ENCODE results near the gene WDCP.
"Not testable (repeated sequence)": the region's sequence is repeated elsewhere in the genome, so short reads cannot be mapped to it uniquely, and the experiment has no call there.

The WDCP gene

GRCh38 chr2:24058564-24059271 is 11.5 kb upstream of the WDCP start:
- FAIRE-seq: no peak

DNA sequence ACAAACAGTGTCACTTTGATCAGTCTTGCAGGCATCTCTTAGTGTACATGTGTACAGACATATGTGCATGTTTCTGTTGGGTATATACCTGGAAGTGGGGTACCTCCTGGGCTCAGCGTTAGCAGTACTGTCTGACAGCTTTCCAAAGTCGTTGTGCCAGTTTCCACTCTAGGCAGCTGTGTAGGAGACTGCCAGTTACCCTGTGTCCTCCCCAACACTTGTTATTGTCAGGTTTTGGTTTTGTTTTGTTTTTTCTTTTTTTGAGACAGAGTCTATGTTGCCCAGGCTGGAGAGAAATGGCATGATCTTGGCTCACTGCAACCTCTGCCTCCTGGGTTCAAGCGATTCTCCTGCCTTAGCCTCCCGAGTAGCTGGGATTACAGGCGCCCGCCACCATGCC is 8.6 kb upstream of the WDCP start:
- FAIRE-seq: no peak

GRCh38 chr2:24054366-24055010 is 7.3 kb upstream of the WDCP start:
- FAIRE-seq: no peak

DNA sequence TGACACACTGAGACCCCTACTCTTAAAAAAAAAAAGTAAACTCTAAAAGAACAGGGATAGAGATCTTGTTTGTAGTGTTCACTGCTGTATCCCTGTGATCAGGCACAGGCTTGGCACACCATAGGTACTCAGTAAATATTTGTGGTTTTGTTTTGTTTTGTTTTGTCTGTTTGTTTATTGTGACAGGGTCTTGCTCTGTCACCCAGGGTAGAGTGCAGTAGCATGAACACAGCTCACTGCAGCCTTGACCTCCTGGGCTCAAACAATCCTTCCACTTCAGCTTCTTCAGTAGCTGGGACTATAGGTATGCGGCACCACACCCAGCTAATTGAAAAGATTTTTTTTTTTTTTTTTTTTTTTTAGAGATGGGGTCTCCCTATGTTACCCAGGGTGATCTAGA is 5.8 kb upstream of the WDCP start:
- FAIRE-seq: no peak

- FAIRE-seq: no peak
These were observed 4.6 kb upstream of the WDCP start for GRCh38 chr2:24051833-24052232.

GRCh38 chr2:24050041-24050979 is 3.1 kb upstream of the WDCP start:
- FAIRE-seq: no peak

DNA sequence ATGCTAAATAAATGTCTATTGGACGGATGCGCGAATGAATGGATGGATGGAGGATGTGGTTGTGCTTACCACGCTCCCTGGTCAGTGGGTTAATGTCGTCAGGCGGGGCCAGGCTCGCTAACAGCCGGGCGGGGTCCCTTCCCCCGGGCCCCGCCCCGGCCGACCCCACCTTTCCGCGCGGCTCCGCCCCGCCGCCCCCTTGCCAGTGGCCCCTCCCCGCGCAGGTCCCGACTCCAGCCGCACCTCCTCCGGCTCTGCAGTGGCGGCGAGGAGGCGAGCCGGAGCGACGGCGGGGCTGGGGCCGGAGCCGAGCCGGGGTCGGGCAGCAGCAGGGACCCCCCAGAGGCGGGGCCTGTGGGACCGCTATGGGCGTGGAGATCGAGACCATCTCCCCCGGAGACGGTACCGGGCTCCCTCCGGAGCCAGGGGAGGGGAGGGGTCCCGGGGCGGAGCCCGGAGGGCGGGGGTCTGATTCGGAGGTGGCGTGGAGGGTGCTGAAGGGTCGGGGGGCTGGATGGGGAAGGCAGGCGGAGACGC is 2.4 kb upstream of the WDCP start, which contains the start of gene FKBP1B:
FKBP1B (plus strand) TSS at position 257 of the 537 bp plus-strand sequence; CDS start at position 366, 109 bp downstream.
- FAIRE-seq: no peak

- FAIRE-seq: no peak
These were observed 1.7 kb upstream of the WDCP start for GRCh38 chr2:24048769-24049484.

DNA sequence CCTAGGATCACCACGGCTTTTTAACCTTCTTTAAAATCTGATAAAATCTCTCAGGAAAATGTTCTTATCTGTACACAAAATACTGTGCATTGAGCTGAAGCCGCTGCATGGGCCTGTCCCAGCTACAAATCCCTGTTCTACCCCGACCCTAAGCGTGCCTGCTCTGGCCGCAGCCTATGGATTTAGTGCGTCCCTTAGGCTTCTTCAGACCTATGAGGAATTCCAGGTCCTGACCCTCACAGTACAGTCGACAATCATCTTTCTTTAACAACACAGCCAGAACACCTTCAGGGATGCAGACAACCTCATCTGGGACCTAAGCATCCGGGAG is 477 bp upstream of the WDCP start:
- no peak for FAIRE-seq

GRCh38 chr2:24046599-24046929 is 627 bp downstream of the WDCP start:
- FAIRE-seq: no peak

- FAIRE-seq: no peak
These were observed 1.4 kb downstream of the WDCP start for GRCh38 chr2:24045511-24046508.

GRCh38 chr2:24043133-24043532 is 4.1 kb downstream of the WDCP start:
- not testable (repeated sequence) for FAIRE-seq

DNA sequence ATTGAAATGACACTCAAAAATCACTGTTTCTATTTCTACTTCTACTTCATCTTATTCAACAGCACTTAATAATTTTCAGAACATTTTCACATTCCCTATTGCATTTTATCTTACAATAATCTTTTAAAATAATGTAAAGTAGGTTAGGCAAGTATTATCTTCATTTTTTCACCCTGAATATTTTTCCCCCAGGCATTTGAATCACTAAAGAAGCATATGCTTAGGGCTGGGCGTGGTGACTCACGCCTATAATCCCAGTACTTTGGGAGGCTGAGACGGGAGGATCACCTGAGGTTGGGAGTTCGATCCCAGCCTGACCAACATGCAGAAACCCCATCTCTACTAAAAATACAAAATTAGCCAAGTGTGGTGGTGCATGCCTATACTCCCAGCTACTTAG is 6.7 kb downstream of the WDCP start:
- FAIRE-seq: no peak

DNA sequence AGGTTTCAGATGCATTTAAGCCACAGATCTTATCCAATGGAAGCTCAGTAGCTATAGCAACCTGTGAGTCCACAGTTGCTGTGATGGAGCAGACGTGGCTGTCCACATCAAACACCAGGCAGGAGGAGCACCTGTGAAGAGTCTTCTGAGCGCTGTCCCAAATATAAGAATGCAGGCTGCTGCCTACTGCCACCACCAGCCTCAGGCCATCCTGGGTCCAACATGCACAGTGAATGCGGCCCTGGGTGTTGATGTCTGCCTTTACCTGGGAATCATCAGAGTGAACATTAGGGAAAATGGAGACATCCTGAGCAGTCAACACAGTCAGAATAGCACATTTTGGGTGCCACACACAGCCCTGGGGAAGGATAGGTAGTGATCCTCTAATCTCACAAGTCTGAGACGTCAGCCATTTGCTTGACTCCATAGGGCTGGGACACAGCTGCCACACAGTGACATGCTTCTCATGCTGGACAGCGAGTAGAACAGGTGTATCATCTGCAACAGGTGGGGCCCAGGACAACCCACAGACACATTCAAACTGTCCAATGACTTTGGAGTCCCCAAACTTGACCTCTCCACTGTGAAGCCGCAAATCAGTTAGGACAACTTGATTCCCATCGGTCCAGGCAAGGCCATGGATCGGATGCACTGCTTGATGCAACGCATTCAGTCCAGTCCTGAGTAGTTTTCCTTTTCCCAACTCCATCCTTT is 8.2 kb downstream of the WDCP start:
- no peak for FAIRE-seq

GRCh38 chr2:24026233-24026632 is 21.0 kb downstream of the WDCP start:
- no peak for FAIRE-seq

- no peak for FAIRE-seq
These were observed 22.1 kb downstream of the WDCP start for GRCh38 chr2:24024996-24025663.

GRCh38 chr2:24024018-24024417 is 23.2 kb downstream of the WDCP start:
- no peak for FAIRE-seq

DNA sequence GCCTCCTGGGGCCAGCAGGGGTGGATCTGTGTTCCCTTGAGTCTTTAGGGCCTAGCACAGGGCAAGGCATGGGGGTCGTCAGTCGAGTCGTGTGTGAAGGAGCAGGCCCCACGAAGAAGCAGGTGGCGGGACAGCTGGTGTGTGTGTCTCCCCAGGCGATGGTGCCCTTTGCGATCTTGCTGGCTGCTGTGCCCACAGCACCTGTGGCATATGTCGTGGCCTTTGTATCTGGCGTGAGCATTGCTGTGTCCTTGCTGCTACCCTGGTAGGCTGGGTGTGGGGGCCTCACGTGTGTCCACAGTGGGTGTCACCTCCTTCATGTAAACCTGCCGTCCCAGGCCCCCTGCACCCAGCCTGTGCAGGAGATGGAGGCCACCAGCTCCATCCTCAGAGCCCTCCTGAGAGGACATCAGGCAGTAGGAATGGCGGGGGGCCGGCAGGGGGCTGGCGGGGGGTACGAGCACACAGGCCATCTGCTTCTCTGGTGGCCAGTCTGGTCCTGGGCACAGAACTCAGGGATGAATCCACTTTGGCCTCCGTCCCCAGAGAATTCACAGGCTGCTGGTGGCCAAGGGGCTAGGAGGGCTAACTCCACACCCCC is 24.1 kb downstream of the WDCP start:
- no peak for FAIRE-seq

GRCh38 chr2:24022324-24022974 is 24.7 kb downstream of the WDCP start:
- no peak for FAIRE-seq
